ENCODE results near the gene SORCS2.

Gene SORCS2

DNA sequence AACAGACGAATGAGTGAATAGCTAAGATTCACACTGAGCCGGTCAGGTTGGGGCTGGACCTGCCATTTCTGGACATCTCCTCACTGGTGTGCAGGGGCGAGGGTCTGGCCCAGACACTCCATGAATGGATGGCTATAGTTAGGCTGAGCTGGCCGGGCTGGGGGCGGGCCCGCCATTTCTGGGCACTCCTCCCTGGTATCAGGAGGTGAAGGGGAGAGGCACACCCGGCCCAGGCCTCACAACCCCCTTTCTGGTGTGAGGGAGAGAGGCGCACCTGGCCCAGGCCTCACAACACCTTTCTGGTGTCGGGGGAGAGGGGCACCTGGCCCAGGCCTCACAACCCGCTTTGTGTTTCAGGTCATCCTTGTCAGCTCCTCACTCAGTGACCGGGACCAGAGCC is 445.6 kb downstream of the SORCS2 start:
- DNase-seq (ENCODE audit: low read depth), result no peak

- no peak for DNase-seq (ENCODE audit: low read depth)
Measured at GRCh38 chr4:7638489-7638888, 446.2 kb downstream of the SORCS2 start.

- no peak for DNase-seq (ENCODE audit: low read depth)
Measured at GRCh38 chr4:7638984-7639789, 446.8 kb downstream of the SORCS2 start.

DNA sequence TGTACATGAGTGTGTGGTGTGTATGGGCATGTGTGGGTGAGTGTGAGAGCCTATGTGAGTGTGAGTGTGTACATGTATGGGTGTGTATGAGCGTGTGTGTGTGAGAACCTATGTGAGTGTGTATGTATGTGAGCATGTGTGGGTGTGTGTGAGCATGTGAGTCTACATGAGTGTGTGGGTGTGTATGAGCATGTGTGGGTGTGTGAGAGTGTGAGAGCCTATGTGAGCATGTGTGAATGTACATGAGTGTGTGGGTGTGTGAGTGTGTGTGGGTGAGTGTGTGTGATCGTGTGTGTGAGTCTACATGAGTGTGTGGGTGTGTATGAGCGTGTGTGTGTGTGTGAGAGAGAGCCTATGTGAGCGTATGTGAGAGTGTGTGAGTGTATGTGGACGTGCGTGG is 447.8 kb downstream of the SORCS2 start:
- DNase-seq (ENCODE audit: low read depth), result no peak

DNA sequence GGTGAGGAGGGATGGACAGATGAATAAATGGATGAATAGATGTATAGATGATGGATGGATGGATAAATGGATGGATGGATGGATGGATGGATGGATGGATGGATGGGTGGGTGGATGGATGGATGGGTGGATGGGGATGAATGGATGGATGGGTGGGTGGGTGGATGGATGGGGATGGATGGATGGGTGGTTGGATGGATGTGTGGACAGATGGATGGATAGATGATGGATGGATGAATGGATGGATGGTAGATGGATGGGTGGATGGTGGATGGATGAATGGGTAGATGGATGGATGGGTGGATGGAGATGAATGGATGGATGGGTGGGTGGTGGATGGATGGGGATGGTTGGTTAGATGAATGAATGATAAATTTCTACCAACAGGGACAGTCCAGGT is 449.4 kb downstream of the SORCS2 start:
- no peak for DNase-seq (ENCODE audit: low read depth)

DNA sequence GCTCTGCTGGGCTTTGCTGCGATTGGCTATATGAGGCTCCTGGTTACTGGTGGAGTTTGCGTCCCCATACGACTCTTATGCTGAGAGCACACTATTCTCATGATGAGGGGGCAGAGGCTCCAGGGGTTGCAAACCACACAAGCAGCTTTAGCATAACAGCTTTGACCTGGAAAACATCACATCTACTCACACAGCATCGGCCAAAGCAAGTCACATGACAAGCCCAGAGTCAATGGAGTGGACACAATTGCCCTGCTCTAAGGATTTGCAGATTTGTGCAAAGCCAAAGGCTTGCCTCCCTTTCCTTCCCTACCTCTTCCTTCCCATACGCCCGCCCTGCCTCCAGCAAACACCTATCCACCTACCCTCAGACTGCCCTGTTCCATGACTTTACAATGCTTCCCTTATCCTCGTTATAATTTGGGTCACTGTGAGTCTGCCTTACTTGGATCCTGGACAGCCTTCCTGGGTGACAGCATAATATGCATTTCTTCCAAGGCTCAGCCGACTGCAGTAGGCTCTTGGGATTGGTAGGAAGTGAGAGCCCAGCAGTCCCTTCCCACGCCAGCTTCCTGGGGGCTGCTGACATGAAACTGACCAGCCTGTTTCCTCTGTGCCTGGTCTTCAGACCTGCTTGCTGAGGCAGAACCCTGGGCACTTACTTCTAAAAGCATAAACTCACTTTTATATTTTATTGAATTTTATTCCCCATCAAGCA is 450.6 kb downstream of the SORCS2 start:
- no peak for DNase-seq (ENCODE audit: low read depth)

DNA sequence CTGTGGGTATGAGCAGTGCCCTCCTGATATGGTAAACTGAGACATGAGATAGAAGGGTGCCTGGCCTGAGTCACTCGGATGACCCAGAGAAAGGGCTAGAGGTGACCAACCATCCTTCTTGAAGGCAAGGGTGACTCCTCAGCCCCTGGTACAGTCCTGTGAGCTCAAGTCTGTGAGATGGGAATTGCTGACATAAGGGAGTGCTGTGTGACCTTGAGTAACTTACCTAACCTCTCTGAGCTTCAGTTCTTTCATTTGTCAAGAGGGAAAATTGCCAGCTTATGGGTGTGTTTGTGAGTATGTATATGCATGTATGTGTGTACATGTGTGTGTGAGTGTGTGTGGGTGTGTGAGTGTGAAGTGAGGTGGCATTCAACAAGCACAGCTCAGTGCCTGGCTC is 452.8 kb downstream of the SORCS2 start:
- DNase-seq (ENCODE audit: low read depth), result no peak

GRCh38 chr4:7645956-7646355 is 453.6 kb downstream of the SORCS2 start:
- DNase-seq (ENCODE audit: low read depth), result no peak

GRCh38 chr4:7646384-7647061 is 454.2 kb downstream of the SORCS2 start:
- peak; percentile 65 for DNase-seq (ENCODE audit: low read depth)

DNA sequence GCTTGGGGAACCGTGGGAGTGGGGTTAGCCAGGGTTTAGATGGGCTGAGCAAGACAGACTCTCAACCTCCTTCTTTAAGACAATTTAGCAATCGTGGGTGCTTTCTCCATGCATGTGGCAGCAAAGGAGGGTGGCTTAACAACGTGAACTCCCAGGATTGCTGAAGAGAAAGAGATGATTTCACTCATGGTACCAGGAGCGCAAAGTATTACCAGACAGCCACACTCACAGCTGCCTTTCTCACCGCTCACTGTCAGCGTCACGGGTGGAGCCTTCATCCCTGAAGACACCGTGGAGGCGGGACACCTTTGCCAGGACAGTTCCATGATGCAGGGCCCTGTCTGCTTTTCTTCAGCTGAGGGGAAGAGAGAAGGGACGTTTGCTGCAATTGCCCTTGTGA is 454.8 kb downstream of the SORCS2 start:
- DNase-seq (ENCODE audit: low read depth), result no peak

DNA sequence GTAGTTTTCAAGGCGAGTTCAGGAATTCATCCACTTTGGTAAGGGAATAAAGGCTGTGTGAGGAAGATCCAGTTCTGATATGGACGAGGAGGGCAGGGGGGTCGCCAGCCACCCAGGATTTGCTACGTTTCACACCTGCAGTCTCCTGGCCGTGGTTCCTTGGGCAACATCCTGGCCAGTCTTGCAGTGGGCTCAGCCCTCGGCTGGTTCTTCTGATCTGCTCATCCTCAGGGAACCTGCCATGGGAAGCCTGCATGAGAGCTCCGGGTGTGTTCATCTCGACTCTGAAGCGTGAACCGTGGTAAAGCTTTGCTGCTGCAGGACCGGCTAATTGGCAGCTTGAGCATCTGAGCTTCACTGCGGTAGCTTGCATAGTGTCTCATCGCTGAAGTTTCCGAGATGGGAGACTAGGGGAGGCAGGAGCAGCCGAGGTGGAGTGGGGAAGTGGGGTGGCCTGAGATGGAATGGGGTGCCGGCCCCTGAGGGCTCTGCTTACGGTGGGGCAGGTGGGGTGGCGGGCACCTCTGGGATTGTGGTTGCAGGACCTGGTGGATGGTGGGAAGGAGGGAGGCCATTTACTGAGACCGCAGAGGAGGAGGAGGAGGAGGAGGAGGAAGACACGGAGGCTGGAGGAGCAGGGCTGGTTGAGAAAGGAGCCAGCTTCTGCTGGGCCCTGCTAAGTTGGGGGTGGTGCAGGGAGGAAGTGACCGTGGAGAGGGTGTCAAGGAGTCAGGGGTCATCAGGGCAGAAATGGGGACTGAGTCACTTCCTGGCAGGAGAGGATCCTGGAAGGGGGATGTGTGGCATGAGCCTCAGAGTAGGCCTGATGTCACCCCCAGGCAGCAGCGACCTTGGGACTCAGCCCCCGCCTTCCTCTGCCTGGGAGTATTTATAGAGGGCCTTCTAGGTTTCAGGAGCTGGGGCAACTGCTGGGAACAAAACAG is 455.5 kb downstream of the SORCS2 start:
- peak; percentile 50 for DNase-seq (ENCODE audit: low read depth)

- no peak for DNase-seq (ENCODE audit: low read depth)
Measured at GRCh38 chr4:7648544-7649395, 456.4 kb downstream of the SORCS2 start.

DNA sequence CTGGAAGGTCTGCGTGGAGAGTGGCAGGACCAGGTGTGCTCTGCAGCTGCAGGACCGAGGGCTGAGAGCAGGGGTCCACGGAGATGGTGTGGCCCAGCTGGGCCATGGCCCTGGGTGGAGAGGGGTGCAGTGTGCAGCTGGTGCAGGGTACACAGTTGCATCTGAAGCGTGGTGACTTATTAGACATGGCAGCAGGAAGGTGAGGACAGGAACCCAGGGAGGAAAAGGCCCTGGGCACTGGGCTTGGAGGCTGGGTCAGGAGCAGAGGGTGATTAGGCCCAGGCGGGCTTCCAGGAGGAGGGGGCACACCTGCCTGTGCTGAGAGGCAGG is 457.0 kb downstream of the SORCS2 start:
- DNase-seq (ENCODE audit: low read depth), result no peak

DNA sequence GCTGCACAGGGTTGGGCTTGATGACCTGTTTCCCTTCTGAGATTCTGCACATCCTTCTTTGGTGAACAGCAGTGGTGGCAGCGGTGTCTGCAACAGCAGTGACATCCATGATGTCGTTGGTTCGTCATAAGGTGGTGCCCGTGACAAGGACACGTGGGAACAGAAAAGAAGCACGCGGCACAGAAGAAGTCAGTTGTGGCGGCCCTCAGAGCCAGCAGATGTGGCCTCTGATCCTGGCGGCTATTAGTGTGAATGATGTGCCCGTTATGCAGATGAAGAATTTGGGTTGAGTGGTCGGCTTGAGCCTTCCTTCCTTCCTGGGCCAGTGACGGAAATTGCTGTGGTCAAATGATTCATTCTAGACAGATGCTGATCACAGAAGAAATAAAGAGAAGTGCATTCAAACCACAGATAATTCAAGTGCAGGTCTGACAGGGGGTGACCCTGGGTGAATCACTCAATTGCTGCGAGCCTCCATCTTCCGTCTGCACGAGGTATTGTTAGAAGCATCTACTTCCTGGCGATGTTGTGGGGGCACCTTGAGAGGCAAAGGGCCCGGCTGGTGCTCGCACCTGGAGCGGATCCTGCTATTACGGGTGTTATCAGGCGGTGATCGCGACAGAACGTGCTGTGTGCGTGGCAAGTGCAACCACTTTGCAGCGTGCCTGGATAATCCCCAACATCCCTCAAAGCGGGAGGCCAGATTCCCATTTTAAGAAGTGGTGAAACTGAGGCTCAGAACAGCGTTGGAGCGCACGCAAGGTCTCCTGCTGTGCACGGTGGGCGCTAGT is 457.6 kb downstream of the SORCS2 start:
- peak; percentile 97 for DNase-seq (ENCODE audit: low read depth)

- DNase-seq (ENCODE audit: low read depth), result peak; percentile 47
Measured at GRCh38 chr4:7650606-7651385, 458.5 kb downstream of the SORCS2 start.

- peak; percentile 31 for DNase-seq (ENCODE audit: low read depth)
Measured at GRCh38 chr4:7651461-7651921, 459.2 kb downstream of the SORCS2 start.

DNA sequence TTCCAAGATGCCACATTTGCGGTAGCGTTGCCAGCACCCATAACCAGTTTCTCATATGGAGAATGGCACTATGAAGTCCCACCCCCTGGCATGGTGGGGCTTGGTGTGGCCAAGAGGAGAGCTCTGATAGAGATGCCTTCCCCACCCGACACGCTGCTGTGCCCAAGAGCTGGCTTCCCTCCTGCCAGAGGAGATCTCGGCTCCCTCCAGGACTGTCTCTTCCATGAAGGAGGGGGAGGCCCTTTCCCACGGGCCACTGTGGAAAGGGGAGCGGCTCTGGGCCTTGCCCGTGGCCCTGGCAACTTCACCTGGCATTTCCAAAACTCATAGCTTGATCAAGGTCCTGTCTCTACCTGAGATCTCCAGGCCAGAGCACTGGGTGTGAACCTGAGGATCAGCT is 459.7 kb downstream of the SORCS2 start:
- no peak for DNase-seq (ENCODE audit: low read depth)

- DNase-seq (ENCODE audit: low read depth), result peak; percentile 25
Measured at GRCh38 chr4:7652451-7652881, 460.1 kb downstream of the SORCS2 start.

DNA sequence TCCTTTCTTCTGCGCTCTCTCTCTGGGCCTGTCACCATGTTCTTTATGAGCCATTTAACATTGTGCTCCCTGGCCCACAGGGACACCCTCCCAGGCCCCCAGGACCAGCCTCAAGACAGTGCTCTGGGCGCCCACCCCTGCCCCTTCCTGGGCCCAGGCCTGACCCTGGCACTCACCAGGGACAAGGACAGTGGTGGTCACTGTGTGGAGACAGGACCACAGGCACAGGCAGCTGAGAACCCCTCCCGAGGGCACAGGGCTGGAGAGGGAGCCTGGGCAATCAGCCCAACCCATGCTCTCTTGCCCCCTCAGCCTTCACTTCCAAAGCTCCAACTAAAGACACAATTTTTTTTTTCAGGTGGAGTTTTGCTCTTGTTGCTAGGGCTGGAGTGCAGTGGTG is 460.6 kb downstream of the SORCS2 start:
- DNase-seq (ENCODE audit: low read depth), result no peak
